ENCODE results near the gene FLAD1.

- TF ChIP-seq CTCF (IDR thresholded peaks at IDR 0.05), result no peak
- no peak for TF ChIP-seq POLR2A (IDR thresholded peaks at IDR 0.05)
Observed at GRCh38 chr1:154968731-154969130, 14.4 kb upstream of the FLAD1 start.
